GM12875 (cell line): ENCODE results near the gene PLAAT5.
"Not testable (repeated sequence)": the region's sequence is repeated elsewhere in the genome, so short reads cannot be mapped to it uniquely, and the experiment has no call there.

ENCODE experiments used
- H3K4me3 ChIP-seq: one replicate; pipeline ENCODE4 v1.5.1; 2011; ENCODE audit warnings: low read depth, low read length, control low read depth
- TF ChIP-seq, protein P1 (sequence below): IDR thresholded peaks from 2 replicates; pipeline ENCODE4 v1.5.1; 2011; ENCODE audit warnings: low read depth, mild to moderate bottlenecking, control low read depth, inconsistent platforms, low read length, moderate library complexity, borderline replicate concordance; ENCODE audit not compliant: insufficient read depth

The PLAAT5 gene

DNA sequence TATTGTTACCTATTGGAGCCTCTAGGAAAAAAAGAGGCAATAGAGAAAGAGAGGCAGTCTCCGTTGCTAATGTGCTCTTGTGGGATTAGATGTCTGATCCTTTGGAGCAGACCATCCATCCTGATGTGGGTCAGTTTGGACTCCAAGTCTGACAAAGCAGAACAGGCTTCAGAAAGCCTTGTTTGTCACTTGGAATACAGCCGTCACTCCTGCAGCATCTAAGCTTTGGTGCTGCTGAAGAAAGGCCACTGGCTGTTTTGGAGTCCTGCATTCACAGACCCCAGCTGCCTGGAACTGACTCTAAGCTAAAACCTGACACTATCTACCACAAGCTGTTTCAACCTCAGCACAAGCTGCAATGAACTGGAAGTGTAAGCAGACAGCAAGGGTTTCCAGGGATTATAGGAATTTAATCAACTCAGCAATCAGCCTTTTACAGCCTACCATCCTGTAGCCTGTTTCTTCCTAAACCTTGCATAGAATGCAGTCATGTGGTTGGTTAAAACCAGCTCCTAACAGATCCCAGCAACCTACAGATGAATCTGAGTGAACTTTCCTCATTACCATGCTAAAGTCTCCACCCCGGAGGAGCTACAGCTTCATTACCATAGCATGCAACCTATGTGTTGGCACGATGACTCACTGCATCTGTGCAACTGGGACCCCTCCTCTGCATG lies 42.0 kb upstream of the PLAAT5 start:
- no peak overlapping the region for H3K4me3 ChIP-seq
- TF ChIP-seq, protein P1, sequence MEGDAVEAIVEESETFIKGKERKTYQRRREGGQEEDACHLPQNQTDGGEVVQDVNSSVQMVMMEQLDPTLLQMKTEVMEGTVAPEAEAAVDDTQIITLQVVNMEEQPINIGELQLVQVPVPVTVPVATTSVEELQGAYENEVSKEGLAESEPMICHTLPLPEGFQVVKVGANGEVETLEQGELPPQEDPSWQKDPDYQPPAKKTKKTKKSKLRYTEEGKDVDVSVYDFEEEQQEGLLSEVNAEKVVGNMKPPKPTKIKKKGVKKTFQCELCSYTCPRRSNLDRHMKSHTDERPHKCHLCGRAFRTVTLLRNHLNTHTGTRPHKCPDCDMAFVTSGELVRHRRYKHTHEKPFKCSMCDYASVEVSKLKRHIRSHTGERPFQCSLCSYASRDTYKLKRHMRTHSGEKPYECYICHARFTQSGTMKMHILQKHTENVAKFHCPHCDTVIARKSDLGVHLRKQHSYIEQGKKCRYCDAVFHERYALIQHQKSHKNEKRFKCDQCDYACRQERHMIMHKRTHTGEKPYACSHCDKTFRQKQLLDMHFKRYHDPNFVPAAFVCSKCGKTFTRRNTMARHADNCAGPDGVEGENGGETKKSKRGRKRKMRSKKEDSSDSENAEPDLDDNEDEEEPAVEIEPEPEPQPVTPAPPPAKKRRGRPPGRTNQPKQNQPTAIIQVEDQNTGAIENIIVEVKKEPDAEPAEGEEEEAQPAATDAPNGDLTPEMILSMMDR: no peak

GRCh38 chr11:63532117-63532516 lies 41.1 kb upstream of the PLAAT5 start:
- no peak overlapping the region for H3K4me3 ChIP-seq
- TF ChIP-seq, protein P1: no peak

DNA sequence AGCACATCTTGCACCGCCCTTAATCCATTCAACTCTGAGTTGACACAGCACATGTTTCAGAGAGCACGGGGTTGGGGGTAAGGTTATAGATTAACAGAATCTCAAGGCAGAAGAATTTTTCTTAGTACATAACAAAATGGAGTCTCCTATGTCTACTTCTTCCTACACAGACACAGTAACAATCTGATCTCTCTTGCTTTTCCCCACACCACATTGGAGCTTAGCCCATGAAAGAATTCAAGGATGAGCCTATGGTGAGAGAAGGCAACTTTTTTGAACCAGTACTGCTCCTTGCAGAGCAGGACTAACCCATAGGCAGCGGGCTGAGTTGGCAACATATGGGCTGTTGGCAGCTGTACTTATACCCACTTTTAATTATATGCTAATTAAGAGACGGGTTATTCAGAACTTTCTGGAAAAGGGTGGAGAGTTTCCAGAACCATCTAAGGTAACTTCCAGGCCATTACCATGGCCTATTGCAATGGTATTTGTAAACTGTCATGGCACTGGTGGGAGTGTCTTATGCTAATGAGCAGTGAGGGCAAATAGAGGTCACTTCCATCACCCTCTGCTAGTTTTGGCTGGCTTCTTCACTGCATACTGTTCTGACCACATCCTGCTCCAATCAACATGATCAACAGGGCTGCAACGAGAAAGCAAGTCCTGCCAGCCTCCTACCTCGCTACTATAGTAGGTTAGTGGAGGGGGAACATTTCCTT lies 40.3 kb upstream of the PLAAT5 start:
- not testable (repeated sequence) for H3K4me3 ChIP-seq

GRCh38 chr11:63530021-63530420 lies 39.1 kb upstream of the PLAAT5 start:
- no peak overlapping the region for H3K4me3 ChIP-seq
- TF ChIP-seq, protein P1: no peak

DNA sequence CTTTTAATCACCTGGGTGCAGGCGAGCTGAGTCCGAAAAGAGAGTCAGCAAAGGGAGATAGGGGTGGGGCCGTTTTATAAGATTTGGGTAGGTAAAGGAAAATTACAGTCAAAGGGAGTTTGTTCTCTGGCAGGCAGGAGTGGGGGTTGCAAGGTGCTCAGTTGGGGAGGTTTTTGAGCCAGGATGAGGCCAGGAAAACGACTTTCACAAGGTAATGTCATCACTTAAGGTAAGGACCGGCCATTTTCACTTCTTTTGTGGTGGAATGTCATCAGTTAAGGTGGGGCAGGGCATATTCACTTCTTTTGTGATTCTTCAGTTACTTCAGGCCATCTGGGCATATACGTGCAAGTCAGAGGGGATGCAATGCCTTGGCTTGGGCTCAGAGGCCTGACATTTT lies 38.4 kb upstream of the PLAAT5 start:
- not testable (repeated sequence) for H3K4me3 ChIP-seq

GRCh38 chr11:63528729-63529278 lies 37.8 kb upstream of the PLAAT5 start:
- H3K4me3 ChIP-seq: not testable (repeated sequence)

DNA sequence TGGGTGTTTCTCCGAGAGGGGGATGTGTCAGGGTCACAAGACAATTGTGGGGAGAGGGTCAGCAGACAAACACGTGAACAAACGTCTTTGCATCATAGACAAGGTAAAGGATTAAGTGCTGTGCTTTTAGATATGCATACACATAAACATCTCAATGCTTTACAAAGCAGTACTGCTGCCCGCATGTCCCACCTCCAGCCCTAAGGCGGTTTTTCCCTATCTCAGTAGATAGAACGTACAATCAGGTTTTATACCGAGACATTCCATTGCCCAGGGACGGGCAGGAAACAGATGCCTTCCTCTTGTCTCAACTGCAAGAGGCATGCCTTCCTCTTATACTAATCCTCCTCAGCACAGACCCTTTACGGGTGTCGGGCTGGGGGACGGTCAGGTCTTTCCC lies 37.2 kb upstream of the PLAAT5 start:
- not testable (repeated sequence) for H3K4me3 ChIP-seq

- TF ChIP-seq, protein P1: no peak
- H3K4me3 ChIP-seq: no peak overlapping the region
These were observed 36.7 kb upstream of the PLAAT5 start for GRCh38 chr11:63527667-63528066.

- TF ChIP-seq, protein P1: no peak
- no peak overlapping the region for H3K4me3 ChIP-seq
These were observed 32.2 kb upstream of the PLAAT5 start for GRCh38 chr11:63523151-63523550.
